Measurements from ENCODE around the gene BTD. TPM values are rescaled to one million over a fixed set of nuclear protein-coding genes. Genes with fewer than 3 reads are reported as not detected.

BTD gene
- total and polyA plus RNA-seq, 2 donors (not counting 3 experiments of a cell fraction or from before 2014, with no cell fraction given) = 20.3 to 32.2 TPM

DNA sequence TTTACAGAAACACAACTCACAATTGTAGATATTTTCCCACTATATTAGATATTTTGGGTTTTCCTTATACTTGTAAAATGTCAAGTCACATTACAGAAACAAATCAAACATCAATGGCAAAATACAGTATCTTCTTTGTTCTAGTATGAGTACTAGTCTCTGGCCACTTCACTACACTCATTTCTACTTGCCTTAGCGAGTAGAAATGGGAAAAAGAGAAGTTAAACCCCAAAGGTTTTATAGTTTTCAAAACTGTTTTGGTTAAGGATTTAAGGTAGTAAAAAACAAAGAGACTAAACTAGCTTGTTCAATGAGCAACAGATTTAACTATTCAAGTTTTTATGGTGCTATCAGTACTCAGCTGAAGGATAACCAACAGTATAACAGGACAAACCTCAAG is 81.7 kb downstream of the BTD start:
- H2AFZ ChIP-seq (ENCODE audit: low read depth, low read length) = no peak overlapping the region
- no peaks in the 10 kb centered on the region for H3K9me1 ChIP-seq (replicated peaks; ENCODE audit: control insufficient read depth, extremely low read depth, insufficient read depth, low read length)
- no peaks in the 10 kb centered on the region for H4K20me1 ChIP-seq (replicated peaks; ENCODE audit: control insufficient read depth, extremely low read depth, insufficient read depth, low read length)
- ChIA-PET CTCF (interaction anchor here (0.8 to 1.7 kb wide), 6 partner anchors 8 to 73 kb away, joined by 3 to 8 read pairs (median 4); no protein-coding TSS in a partner anchor), POLR2A (no interaction called here)
- no peaks in the 10 kb centered on the region for H3K79me2 ChIP-seq (ENCODE audit: control insufficient read depth, insufficient read depth, low read length)
- no TSS peak for BruUV-seq (replicated peaks)
- H3K4me1 ChIP-seq (ENCODE audit: control insufficient read depth, extremely low read depth, insufficient read depth, low read length) = peaks cover 26% of the 10 kb centered on the region
- H3K27ac ChIP-seq (ENCODE audit: insufficient read depth, low read depth, low read length) = peak overlapping the region; percentile 12
- no peaks in the 10 kb centered on the region for H3K9me3 ChIP-seq (replicated peaks; ENCODE audit: control insufficient read depth, insufficient read depth, low read length)
- DNase-seq (ENCODE audit: low read depth, low spot score) (no peak), FAIRE-seq (no peak)
- no peak overlapping the region for H3K4me2 ChIP-seq (ENCODE audit: insufficient read depth, low read length)
- H3K36me3 ChIP-seq (ENCODE audit: control insufficient read depth in 2 of 2, extremely low read depth in 1 of 2, insufficient read depth in 2 of 2, low read length in 2 of 2) = peaks cover 0 to 13% of the 10 kb centered on the region in 2 experiments
- TF ChIP-seq, protein P1, sequence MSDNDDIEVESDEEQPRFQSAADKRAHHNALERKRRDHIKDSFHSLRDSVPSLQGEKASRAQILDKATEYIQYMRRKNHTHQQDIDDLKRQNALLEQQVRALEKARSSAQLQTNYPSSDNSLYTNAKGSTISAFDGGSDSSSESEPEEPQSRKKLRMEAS (IDR thresholded peaks at IDR 0.05; ENCODE audit: insufficient read depth, insufficient read length) = no peak
- TF ChIP-seq JUN (IDR thresholded peaks at IDR 0.05; ENCODE audit: borderline replicate concordance, insufficient read depth, insufficient read length, low read depth) (no peak), FOS (IDR thresholded peaks at IDR 0.05; ENCODE audit: borderline replicate concordance, insufficient read depth, low read length) (no peak), POLR2A (IDR thresholded peaks at IDR 0.05; ENCODE audit: low read depth, low read length) (no peak), GATA2 (IDR thresholded peaks at IDR 0.05; ENCODE audit: insufficient read depth, insufficient read length, low read depth, low read length) (no peak), EZH2 (IDR thresholded peaks at IDR 0.05; ENCODE audit: borderline replicate concordance, low read depth, low read length, severe bottlenecking) (no peak), POLR2AphosphoS5 (IDR thresholded peaks at IDR 0.05; ENCODE audit: insufficient read depth, low read depth, low read length) (no peak)
- TF ChIP-seq, protein P2, sequence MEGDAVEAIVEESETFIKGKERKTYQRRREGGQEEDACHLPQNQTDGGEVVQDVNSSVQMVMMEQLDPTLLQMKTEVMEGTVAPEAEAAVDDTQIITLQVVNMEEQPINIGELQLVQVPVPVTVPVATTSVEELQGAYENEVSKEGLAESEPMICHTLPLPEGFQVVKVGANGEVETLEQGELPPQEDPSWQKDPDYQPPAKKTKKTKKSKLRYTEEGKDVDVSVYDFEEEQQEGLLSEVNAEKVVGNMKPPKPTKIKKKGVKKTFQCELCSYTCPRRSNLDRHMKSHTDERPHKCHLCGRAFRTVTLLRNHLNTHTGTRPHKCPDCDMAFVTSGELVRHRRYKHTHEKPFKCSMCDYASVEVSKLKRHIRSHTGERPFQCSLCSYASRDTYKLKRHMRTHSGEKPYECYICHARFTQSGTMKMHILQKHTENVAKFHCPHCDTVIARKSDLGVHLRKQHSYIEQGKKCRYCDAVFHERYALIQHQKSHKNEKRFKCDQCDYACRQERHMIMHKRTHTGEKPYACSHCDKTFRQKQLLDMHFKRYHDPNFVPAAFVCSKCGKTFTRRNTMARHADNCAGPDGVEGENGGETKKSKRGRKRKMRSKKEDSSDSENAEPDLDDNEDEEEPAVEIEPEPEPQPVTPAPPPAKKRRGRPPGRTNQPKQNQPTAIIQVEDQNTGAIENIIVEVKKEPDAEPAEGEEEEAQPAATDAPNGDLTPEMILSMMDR (IDR thresholded peaks at IDR 0.05; ENCODE audit: extremely low read depth in 1 of 2, insufficient read depth in 1 of 2, low read depth in 1 of 2, low read length in 2 of 2) = no peak
- intact Hi-C loops (cut with micrococcal nuclease) (loop anchor here (2.0 to 5.0 kb wide), 2 partner anchors 36 to 69 kb away; no protein-coding TSS in a partner anchor), dilution Hi-C loops (cut with MboI; ENCODE audit: extremely low pct_ligation_motif_present, low sequenced_read_pairs) (no loop called here)
- no peak overlapping the region for H3K4me3 ChIP-seq (replicated peaks in 1 of 3; ENCODE audit: insufficient read depth in 1 of 3, low read depth in 1 of 3, low read length in 3 of 3)
- H3K9ac ChIP-seq (replicated peaks; ENCODE audit: extremely low read depth, insufficient read depth, low read length) = no peak overlapping the region
- no peaks in the 10 kb centered on the region for H3K27me3 ChIP-seq (ENCODE audit: control insufficient read depth in 2 of 2, insufficient read depth in 2 of 2, low read length in 2 of 2)

All from endothelial cell of umbilical vein (primary cell).